Measurements from ENCODE around the gene SLC6A18.
"Not testable (repeated sequence)": the region's sequence is repeated elsewhere in the genome, so short reads cannot be mapped to it uniquely, and the experiment has no call there.

Gene SLC6A18

GRCh38 chr5:1216211-1216917, 8.8 kb upstream of the SLC6A18 start:
- no peak for DNase-seq (ENCODE audit: low read depth)

- no peak for DNase-seq (ENCODE audit: low read depth)
Observed at GRCh38 chr5:1216918-1217295, 8.3 kb upstream of the SLC6A18 start.

- DNase-seq (ENCODE audit: low read depth) = no peak
Observed at GRCh38 chr5:1217596-1218206, 7.5 kb upstream of the SLC6A18 start.

- DNase-seq (ENCODE audit: low read depth) = no peak
Observed at GRCh38 chr5:1218351-1219080, 6.7 kb upstream of the SLC6A18 start.

- DNase-seq (ENCODE audit: low read depth) = no peak
Observed at GRCh38 chr5:1219098-1219767, 5.9 kb upstream of the SLC6A18 start.

- no peak for DNase-seq (ENCODE audit: low read depth)
Observed at GRCh38 chr5:1219768-1220100, 5.4 kb upstream of the SLC6A18 start.

- no peak for DNase-seq (ENCODE audit: low read depth)
Observed at GRCh38 chr5:1220351-1220750, 4.8 kb upstream of the SLC6A18 start.

GRCh38 chr5:1220831-1221230, 4.3 kb upstream of the SLC6A18 start:
- no peak for DNase-seq (ENCODE audit: low read depth)

GRCh38 chr5:1221721-1222120, 3.5 kb upstream of the SLC6A18 start:
- no peak for DNase-seq (ENCODE audit: low read depth)

- DNase-seq (ENCODE audit: low read depth) = no peak
Observed at GRCh38 chr5:1222147-1222546, 3.0 kb upstream of the SLC6A18 start.

- DNase-seq (ENCODE audit: low read depth) = no peak
Observed at GRCh38 chr5:1222621-1223277, 2.4 kb upstream of the SLC6A18 start.

- no peak for DNase-seq (ENCODE audit: low read depth)
Observed at GRCh38 chr5:1223278-1223670, 1.9 kb upstream of the SLC6A18 start.

GRCh38 chr5:1224631-1225030, 550 bp upstream of the SLC6A18 start:
- no peak for DNase-seq (ENCODE audit: low read depth)

- DNase-seq (ENCODE audit: low read depth) = no peak
Observed at GRCh38 chr5:1226231-1226630, 1.1 kb downstream of the SLC6A18 start.

- DNase-seq (ENCODE audit: low read depth) = no peak
Observed at GRCh38 chr5:1226839-1227581, 1.8 kb downstream of the SLC6A18 start.

GRCh38 chr5:1227667-1228066, 2.5 kb downstream of the SLC6A18 start:
- DNase-seq (ENCODE audit: low read depth) = no peak

GRCh38 chr5:1228120-1228519, 2.9 kb downstream of the SLC6A18 start:
- no peak for DNase-seq (ENCODE audit: low read depth)

GRCh38 chr5:1229023-1229422, 3.8 kb downstream of the SLC6A18 start:
- not testable (repeated sequence) for DNase-seq (ENCODE audit: low read depth)

GRCh38 chr5:1229822-1230221, 4.6 kb downstream of the SLC6A18 start:
- no peak for DNase-seq (ENCODE audit: low read depth)

GRCh38 chr5:1230551-1230950, 5.4 kb downstream of the SLC6A18 start:
- DNase-seq (ENCODE audit: low read depth) = no peak

GRCh38 chr5:1231354-1231905, 6.2 kb downstream of the SLC6A18 start:
- DNase-seq (ENCODE audit: low read depth) = no peak

Data from non-pigmented ciliary epithelial cell (primary cell).